Measurements from ENCODE around the gene IQGAP1. TPM values are rescaled to one million over a fixed set of nuclear protein-coding genes. Genes with fewer than 3 reads are reported as not detected.
A peak's percentile ranks its signal among the peaks of the same experiment; 100 is the strongest.

IQGAP1 gene
- total RNA-seq, 1 experiment from 2014 or later, result 113 TPM

DNA sequence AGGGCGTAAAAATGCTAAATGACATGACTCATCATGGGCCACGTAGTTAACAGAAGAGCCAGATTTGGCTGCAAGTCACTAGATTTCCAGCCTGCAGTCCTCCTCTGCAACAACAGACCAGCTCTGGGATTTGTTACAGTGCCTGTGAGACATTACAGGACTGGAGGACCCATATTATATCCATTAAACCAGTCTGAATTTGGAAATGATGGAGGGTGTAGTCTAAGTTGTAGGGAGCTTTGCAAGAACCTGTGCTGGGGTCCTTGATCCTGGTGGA, 25.2 kb upstream of the IQGAP1 start:
- no TSS peak for BruUV-seq (replicated peaks)
- no peak for TF ChIP-seq FOSL1 (IDR thresholded peaks at IDR 0.05; ENCODE audit: low read depth)
- no peak for TF ChIP-seq POLR2A (IDR thresholded peaks at IDR 0.05; ENCODE audit: borderline replicate concordance, extremely low read depth, insufficient read depth, insufficient read length)
- TF ChIP-seq, protein P1, sequence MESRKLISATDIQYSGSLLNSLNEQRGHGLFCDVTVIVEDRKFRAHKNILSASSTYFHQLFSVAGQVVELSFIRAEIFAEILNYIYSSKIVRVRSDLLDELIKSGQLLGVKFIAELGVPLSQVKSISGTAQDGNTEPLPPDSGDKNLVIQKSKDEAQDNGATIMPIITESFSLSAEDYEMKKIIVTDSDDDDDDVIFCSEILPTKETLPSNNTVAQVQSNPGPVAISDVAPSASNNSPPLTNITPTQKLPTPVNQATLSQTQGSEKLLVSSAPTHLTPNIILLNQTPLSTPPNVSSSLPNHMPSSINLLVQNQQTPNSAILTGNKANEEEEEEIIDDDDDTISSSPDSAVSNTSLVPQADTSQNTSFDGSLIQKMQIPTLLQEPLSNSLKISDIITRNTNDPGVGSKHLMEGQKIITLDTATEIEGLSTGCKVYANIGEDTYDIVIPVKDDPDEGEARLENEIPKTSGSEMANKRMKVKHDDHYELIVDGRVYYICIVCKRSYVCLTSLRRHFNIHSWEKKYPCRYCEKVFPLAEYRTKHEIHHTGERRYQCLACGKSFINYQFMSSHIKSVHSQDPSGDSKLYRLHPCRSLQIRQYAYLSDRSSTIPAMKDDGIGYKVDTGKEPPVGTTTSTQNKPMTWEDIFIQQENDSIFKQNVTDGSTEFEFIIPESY (IDR thresholded peaks at IDR 0.05; ENCODE audit: extremely low read depth, insufficient replicate concordance, low read length), result no peak
- TF ChIP-seq SIN3A (IDR thresholded peaks at IDR 0.05; ENCODE audit: low read depth), result no peak
- TF ChIP-seq ZFX (IDR thresholded peaks at IDR 0.05), result no peak
- no peak for TF ChIP-seq EZH2 (IDR thresholded peaks at IDR 0.05)
- no peak for TF ChIP-seq SP1 (IDR thresholded peaks at IDR 0.05; ENCODE audit: low read depth)
- TF ChIP-seq POLR2AphosphoS5 (IDR thresholded peaks at IDR 0.05; ENCODE audit: low read depth, low read length), result no peak
- no peak for TF ChIP-seq SRF (IDR thresholded peaks at IDR 0.05; ENCODE audit: low read depth)
- TF ChIP-seq EGR1 (IDR thresholded peaks at IDR 0.05; ENCODE audit: low read depth), result no peak
- no peak for TF ChIP-seq ELF1 (IDR thresholded peaks at IDR 0.05; ENCODE audit: borderline replicate concordance, low read depth)
- no peak for TF ChIP-seq TCF7L2 (IDR thresholded peaks at IDR 0.05; ENCODE audit: borderline replicate concordance, extremely low read depth, insufficient read depth, insufficient read length)
- TF ChIP-seq ZNF274 (IDR thresholded peaks at IDR 0.05; ENCODE audit: low read depth, low read length), result no peak
- TF ChIP-seq RAD21 (IDR thresholded peaks at IDR 0.05; ENCODE audit: low read depth), result no peak

More for the DNA sequence above, 25.2 kb upstream of the IQGAP1 start:
- ChIA-PET RAD21 (ENCODE audit: low non-redundant PET in 1 of 2, low total read pairs in 2 of 2, uncharacterized antibody in 2 of 2, unreplicated experiment in 2 of 2) (interaction anchor here (1.2 to 2.4 kb wide), 2 partner anchors 119 kb away, joined by 6 to 11 read pairs; no protein-coding TSS in a partner anchor), CTCF (interaction anchor here (1.0 to 3.9 kb wide), 3 partner anchors 12 to 119 kb away, joined by 4 to 22 read pairs (median 4); no protein-coding TSS in a partner anchor), POLR2A (interaction anchor here (0.8 to 1.2 kb wide), 2 partner anchors 11 to 25 kb away, joined by 3 to 4 read pairs; partner anchors contain the start of genes IQGAP1 and ZNF774)
- H3K79me2 ChIP-seq (ENCODE audit: insufficient read depth, low read length), result no peaks in the 10 kb centered on the region
- H3K36me3 ChIP-seq (ENCODE audit: control insufficient read depth in 1 of 2, insufficient read depth in 2 of 2, low read length in 2 of 2), result no peaks in the 10 kb centered on the region
- ATAC-seq, result no peak
- H3K9me2 ChIP-seq (ENCODE audit: insufficient read depth), result no peaks in the 10 kb centered on the region
- no peak overlapping the region for H3K27ac ChIP-seq (ENCODE audit: low read depth, low read length)
- no peaks in the 10 kb centered on the region for H3K9me3 ChIP-seq (ENCODE audit: control insufficient read depth in 1 of 2, insufficient read depth in 1 of 2, low read depth in 1 of 2, low read length in 2 of 2)
- no peaks in the 10 kb centered on the region for H3K27me3 ChIP-seq (ENCODE audit: insufficient read depth, low read length)
- peaks cover 8 to 32% of the 10 kb centered on the region in 2 experiments for H3K4me1 ChIP-seq (ENCODE audit: control insufficient read depth in 1 of 2, insufficient read depth in 2 of 2, low read length in 2 of 2)
- peak overlapping the region; percentile 54; the same call in 1 of the 2 replicates for H3K4me2 ChIP-seq (ENCODE audit: low read length)
- H4K20me1 ChIP-seq (ENCODE audit: insufficient read depth), result no peaks in the 10 kb centered on the region
- no peak overlapping the region for H3K9ac ChIP-seq (ENCODE audit: low read length)
- no peak overlapping the region for H2AFZ ChIP-seq (ENCODE audit: low read depth, low read length, poor library complexity, severe bottlenecking)
- no peak overlapping the region for H3K4me3 ChIP-seq (replicated peaks in 1 of 2; ENCODE audit: low read depth in 1 of 2, low read length in 2 of 2)
- intact Hi-C loops (cut with micrococcal nuclease), result loop anchor here (1.0 kb wide), 1 partner anchor 119 kb away; no protein-coding TSS in a partner anchor
- no peak for DNase-seq (ENCODE audit: low read depth, low spot score)
